ENCODE data around the gene TRIP4.

DNA sequence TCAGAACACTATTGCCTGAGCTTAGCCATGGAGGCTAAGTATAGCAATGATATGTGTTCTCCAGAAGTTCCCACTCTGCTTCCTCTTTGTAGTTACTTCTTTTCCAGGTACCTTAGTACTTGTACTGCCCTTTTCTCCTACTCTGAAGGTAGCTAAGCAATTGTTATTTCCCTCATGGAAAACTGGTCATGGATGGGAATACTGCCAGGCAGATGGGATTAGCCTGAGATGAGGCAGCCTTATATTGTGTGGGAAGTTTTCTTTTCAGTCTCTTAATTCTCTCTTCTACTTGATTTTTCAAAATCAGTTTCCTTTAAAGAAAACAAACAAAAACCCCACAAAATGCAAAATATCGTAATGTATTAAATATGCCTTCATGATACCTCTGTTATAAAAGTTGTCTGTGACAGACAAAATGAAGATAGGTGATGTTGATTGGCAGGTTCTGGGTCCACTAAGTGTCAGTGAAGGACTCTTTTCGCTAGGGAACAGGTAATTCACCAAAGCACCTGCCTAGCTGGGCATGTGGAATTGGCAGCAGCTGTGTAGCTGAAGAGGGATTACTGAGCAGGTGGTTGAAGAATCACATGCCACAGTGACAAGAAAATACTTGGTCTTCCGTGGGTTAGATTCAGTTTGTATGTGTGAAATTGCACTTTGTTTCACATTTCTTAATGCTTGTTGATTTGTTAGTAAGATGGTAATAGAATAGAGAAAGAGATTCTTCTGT lies 76.8 kb downstream of the TRIP4 start:
- TF ChIP-seq, protein P1, sequence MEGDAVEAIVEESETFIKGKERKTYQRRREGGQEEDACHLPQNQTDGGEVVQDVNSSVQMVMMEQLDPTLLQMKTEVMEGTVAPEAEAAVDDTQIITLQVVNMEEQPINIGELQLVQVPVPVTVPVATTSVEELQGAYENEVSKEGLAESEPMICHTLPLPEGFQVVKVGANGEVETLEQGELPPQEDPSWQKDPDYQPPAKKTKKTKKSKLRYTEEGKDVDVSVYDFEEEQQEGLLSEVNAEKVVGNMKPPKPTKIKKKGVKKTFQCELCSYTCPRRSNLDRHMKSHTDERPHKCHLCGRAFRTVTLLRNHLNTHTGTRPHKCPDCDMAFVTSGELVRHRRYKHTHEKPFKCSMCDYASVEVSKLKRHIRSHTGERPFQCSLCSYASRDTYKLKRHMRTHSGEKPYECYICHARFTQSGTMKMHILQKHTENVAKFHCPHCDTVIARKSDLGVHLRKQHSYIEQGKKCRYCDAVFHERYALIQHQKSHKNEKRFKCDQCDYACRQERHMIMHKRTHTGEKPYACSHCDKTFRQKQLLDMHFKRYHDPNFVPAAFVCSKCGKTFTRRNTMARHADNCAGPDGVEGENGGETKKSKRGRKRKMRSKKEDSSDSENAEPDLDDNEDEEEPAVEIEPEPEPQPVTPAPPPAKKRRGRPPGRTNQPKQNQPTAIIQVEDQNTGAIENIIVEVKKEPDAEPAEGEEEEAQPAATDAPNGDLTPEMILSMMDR (IDR thresholded peaks at IDR 0.05; ENCODE audit: low read length): no peak
- TF ChIP-seq EZH2 (IDR thresholded peaks at IDR 0.05; ENCODE audit: borderline replicate concordance, low read length): no peak
